Left lobe of liver (tissue), 2 donors: ENCODE data around the gene CAPN2. TPM values are rescaled to one million over a fixed set of nuclear protein-coding genes. Genes with fewer than 3 reads are reported as not detected.
A peak's percentile ranks its signal among the peaks of the same experiment; 100 is the strongest.
"Not testable (repeated sequence)": the region's sequence is repeated elsewhere in the genome, so short reads cannot be mapped to it uniquely, and the experiment has no call there.

Source experiments
- ATAC-seq: fragments of 200-7000 bp; cut with Tn5 transposase; one replicate; pipeline ENCODE4 v1.9.1; 2020; ENCODE audit warnings: mild to moderate bottlenecking, moderate library complexity
- DNase-seq: peaks from one replicate; pipeline ENCODE4 v3.0.0-alpha.2; 2020; ENCODE audit warnings: low spot score
- total RNA-seq: library from RNA; stranded (reverse); gene quantifications from one replicate; pipeline ENCODE4 v1.2.1, GENCODE V29; 2021
- donor health status: DM: no; HTN: no; CAD: no; lungs with moderate emphysema.
- donor health status: DM: no; HTN: yes; CAD: no.

The CAPN2 gene
- total RNA-seq, 1 donor from 2014 or later, result 25.1 TPM

DNA sequence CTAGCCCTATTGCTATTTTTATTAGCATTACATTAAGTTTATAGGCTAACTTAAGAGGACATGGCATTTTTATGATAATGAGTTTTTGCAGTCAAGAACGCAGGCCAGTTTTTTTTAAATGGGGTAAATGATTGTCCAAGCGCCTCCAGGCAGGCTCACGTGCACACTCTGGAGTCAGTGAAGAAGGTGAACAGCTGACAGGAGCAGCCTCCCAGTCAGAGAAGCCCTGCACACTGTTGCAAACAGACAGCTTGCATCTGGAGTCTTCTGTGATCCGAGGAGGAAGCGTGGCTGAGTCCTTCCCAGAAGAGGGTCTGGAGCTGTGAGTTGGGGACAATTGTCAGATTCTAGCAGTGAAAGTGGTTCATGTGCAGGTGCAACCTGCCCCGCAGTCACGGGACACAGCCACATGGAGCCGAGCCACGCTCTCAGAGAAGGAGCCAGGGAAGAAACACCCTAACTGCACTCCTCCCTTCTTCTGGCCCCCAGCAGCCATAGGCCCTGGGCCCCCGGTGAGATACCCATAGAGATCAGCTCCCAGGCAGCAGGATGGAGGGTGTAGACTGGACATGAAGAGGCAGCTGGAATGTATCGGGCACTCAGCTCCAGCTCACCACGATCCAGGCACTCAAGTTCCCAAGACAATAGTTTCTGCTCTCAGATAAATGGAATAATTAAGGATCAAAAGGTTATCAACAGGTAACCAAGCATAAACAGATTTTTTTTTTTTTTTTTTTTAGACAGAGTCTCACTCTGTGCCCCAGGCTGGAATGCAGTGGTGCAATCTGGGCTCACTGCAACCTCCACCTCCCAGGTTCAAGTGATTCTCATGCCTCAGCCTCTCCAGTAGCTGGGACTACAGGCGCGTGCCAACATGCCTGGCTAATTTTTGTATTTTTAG, 26.4 kb downstream of the CAPN2 start:
- DNase-seq (no peak), ATAC-seq (peak; percentile 25)

DNA sequence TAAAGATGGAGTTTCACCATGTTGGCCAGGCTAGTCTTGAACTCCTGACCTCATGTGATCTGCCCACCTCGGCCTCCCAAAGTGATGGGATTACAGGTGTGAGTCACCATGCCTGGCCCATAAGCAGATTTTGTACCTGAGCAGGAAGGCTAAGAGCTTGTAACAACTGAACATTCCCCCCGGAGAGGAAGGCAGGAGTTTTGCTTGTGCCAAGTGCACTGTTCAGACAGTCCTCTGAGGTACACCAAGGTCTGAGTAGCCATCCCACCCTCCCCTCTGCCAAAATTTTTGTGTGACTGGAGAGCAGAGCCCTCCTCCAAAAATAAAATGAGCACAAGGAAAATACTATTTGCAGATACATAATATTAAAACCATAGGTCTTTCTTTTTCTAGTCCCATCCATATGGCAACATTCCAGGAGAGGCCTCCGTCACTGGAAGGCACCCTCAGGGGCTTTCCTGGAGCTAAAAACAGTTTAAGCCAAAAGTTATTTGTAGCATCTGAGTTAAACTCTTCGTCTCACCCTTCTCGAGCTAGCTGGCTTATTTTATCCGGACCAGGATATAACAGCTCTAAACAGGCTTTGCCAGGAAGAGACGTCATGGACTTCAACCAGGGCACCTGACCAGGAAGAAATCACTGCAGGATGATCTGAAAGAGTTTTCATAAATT, 27.2 kb downstream of the CAPN2 start:
- DNase-seq, result no peak
- no peak for ATAC-seq

DNA sequence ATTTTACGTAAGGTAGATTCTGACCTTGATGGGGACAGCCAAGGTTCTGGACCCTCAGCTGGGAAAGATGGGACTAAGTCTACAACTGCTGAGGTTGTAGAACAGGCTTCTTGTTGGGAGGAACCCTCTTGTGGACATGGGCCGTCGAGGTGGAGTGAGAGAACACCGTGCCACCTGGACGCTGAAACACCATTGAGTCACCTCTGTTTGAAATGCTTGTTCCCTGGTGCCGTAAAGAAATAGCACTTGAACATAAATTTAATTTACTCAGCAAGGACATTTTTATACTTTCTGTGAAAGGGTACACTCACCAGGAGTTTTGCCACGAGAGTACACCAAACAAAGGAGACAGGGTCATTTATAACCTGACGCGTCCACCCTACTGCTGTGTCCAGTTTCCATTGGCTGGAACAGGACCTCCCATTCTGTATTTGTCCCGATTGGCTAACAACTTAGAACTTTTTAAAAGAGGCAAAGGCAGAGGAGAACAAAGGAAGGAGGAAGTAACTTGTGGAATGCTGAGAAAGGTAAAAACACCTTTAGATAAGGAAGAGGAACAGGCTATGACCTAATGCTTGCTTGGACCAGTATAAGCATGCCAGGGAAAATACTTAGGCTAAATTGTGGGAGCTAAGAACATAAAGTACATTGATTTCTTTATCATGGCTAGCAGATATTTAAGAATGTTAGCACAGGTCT, 27.8 kb downstream of the CAPN2 start:
- DNase-seq, ATAC-seq: not testable (repeated sequence)

DNA sequence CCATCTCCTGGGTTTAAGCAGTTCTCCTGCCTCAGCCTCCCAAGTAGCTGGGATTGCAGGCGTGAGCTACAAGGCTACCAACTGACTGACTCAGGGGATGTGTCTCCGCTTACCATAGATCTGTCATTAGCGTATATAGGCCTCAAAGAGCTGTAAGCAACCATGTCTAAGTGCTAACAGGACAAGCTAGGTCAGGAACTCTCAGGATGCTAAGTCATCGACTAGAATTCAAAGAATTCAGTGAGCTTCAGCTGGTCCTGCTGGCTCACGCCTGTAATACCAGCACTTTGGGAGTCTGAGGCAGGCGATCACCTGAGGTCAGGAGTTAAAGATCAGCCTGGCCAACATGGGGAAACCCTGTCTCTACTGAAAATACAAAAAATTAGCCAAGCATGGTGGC, 29.5 kb downstream of the CAPN2 start:
- ATAC-seq, result no peak
- no peak for DNase-seq

DNA sequence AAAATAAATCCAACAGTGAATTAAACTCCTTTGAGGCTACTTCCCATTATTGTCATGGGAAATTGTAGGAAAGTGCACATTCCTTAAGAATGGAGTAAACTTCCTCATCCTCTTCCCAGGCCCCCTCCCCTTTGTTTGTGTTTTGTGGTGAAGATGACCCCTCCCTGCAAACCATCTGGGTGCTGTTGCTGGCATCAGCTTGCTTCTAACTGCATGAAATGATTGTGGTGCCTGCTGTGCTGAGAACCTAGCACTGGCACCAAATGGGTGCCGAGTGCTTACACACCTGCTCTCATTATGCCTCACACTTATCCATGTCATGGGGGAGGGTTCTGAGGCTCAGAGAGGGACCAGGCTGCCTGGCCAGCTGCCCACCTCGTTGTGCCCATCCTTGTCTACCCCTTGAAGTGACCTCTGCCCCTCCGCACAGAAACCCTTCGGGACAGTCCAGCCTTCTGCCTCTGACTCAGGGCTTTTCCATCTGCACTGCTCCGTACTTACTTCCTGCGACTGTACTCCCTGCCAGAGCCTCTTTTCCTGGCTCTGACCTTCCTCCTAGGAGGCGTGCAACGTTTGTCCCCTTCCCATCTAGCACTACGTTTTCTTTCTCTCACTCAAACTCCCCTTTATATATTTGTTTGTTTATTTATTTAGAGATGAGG, 30.6 kb downstream of the CAPN2 start:
- no peak for DNase-seq
- ATAC-seq, result no peak

DNA sequence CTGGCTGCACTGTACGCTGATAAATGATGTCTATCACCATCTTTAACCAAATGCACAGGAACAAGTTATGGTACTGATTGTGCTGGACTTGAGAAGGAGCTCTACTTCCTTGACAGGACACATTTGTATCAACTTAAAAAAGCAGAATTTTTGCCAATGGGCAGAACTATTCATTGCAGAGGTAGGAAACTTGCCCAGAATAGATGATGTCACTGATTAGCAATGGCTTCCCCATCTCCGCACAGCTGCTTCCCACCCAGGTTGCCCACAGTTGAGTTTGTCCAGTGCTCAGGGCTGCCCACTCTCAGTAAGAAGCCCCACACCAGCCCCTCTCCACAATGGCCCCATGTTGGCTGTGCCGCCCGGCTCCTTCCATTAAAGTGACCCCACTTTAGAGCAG, 33.4 kb downstream of the CAPN2 start:
- no peak for DNase-seq
- ATAC-seq, result no peak

DNA sequence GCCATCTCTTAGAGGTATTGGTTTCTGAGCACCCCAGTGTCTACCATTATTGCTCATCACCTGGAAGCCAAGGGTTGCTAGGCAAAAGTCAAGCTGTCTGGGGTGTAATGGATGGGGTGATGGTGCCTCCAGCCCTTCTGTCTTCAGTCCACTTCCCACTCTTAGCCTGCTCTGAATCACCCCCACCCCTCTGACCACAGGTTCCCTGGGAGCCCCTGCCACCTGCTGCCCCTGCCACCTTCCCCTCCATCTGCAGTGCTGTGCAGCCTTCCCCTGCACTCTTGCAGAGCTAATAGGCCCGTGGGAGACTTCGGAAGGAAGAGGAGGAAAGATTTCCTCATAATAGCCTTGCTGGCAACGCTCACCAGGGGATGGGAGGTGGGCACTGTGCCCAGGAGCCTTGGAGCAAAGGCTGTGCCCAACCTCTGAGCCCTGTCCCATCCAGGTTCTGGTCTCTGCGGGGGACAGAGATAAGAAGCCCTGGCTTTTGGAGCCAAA, 35.5 kb downstream of the CAPN2 start:
- ATAC-seq (peak; percentile 33), DNase-seq (peak; percentile 49)

DNA sequence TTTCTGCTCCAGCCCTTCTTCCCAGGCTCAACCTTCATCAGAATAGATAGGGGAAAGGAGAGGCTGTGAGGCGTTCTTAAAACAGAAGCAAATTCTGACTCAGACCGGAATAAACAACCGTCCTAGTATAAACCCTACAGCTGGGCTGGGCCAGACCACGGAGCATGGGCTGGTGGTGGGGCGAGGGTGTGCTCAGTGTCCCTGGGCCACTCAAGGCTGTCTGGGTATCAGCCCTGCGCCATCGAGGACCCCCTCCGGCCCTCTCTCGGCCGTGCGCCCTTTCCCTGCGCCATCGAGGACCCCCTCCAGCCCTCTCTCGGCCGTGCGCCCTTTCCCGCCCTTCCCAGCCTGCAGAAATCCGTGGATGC, 36.0 kb downstream of the CAPN2 start:
- DNase-seq (no peak), ATAC-seq (peak; percentile 14)

DNA sequence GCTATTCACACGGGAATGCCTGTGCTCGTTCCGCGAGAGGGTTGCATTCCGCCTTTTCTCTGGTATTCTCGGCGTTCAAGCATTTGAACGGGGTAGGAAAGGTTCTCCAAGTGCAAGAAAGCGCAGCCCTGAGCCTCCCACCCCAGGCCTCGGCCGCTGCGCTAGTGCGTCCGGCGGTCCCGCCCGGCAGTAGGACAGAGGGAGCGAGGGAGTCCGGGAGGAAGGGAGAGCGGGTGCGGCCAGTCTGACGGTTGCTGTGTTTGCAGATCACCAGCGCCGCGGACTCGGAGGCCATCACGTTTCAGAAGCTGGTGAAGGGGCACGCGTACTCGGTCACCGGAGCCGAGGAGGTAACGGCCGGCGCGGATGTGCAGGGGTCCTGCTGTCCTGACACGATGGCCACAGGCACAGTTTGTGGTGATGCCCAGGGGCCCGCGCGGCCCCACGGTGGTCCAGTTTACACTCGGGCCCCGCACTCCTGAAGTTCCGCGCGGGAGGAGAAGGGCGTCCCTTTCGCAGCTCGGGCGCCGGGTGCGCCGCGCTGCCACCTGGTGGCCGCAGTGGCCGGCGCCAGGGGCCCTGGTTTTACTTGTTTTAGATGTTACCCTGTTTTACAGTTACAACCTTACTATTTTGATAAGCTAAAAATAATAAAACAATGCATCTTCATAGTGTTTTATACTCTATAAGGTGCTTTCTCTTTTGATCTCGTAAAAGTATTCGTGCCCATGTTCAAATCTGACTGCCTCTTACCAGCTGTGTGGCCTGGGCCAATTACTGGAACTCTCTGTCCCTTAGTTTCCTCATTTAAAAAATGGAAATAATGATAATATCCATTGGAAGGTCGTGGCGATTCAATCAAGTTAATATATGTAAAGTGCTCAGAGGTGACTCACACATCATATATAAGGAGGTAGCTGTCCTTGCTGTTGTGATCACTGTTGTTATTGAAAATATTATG, 36.7 kb downstream of the CAPN2 start:
- ATAC-seq (peak; percentile 95), DNase-seq (peak; percentile 71)

DNA sequence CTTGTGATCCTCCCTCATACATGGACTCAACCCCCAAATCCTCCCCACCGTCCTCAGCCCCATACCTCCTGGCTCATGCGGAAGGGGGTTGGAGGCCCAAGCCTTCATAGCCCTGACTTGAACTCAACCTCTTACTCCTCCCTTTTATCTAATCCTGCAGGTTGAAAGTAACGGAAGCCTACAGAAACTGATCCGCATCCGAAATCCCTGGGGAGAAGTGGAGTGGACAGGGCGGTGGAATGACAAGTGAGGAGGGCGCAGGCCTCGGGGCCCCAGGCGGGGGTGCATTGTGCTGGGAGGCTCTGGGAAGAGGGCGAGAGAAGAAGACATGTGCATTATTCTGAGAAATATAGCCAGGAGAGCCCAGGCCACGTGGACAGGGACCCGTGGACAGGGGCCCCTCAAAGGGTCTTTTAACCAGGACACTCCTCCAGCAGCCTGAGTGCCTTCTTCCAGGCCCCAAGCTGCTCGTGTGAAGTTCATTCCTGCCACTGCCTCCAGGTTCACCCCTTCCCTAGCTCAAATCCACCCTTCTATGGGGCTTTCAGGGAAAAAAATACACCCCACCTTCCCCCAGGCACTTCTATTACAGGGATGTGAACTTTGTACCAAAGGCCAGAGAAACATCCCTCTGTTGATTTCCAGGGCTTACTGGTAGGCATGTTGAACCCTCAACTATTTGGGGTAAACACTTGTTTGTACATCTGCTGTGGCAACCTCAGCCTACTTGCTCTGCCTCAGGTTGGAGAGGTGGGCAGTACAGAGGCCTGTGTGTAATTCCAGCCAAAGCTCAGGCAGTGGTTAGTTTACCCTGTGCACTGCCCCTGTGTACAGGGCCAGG, 38.6 kb downstream of the CAPN2 start:
- peak; percentile 7 for ATAC-seq
- DNase-seq, result no peak

DNA sequence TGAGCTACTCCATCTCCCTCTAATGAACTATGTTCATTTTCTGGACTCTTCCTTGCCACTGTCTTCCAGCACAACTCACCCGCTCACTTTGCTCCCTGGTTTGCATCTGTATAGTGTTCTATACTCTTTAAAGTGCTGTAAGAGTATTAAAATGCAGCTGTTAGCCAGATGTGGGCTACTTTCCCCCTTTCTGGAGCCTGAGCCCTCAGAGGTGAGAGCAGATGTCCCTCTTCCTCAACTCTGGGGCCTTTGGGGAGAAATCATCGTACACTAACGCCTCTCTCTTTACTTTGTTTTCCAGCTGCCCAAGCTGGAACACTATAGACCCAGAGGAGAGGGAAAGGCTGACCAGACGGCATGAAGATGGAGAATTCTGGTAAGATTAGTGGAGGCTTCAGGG, 39.4 kb downstream of the CAPN2 start:
- DNase-seq (no peak), ATAC-seq (no peak)

DNA sequence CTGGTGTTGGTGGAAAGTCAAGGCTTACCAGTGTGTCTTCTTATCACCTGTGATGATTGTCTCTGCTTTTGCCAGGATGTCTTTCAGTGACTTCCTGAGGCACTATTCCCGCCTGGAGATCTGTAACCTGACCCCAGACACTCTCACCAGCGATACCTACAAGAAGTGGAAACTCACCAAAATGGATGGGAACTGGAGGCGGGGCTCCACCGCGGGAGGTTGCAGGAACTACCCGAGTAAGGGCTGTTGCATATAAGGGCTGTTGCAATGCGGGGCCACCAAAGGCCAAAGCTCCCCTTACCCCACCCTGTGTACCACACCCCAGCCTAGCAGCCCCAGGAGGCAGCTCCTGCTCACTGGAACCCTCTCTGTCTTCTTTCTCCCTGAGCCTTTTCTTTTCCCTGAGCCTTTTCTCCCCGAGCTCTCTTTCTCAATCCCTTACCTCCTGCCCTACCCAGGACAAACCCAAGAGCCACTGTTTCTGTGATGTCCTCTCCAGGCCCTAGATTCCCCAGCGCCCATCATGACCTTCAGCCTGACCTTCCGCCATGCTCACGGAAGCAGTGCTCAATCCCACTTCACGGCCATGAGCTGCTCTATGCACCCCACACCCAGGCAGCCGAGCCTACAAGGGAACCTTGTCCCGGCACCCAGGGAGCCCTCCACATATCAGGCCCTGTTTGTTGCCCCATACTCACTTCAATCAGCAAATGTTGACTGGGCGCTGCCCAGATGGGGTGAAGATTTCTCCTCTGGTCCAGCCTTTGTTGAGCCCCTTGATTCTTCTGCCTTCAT, 40.6 kb downstream of the CAPN2 start:
- DNase-seq (no peak), ATAC-seq (no peak)

DNA sequence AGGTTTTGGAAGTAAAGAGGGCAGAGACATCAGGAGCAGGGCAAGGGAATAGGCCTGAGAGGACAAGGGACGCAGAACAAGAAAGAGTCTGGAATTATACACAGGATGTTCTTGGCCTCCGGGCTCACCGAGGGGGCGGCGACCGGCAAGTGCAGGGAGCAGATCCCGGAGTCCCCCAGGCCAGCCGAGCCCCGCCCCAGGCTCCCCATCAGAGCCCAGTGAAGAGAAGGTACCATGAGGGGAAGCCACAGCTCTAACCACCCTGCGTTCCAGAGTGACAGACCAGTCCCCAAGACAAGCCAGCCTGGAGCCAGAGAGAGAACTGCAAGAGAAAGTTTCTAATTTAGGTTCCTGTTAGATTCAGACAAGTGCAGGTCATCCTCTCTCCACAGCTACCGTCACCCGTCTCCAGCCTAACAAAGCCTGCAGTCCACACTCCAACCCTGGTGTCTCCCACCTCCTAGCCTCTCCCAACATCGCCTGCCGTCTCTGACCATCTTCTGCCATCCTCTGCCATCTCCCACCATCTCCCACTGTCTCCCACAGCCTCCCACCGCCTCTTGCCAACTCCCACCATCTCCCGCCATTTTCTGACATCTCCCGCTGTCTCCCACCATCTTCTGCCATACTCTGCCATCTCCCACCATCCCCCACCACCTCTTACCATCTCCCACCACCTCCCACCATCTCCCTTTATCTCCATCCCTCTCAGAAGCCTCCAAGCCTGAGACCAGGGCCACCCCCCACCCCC, 42.5 kb downstream of the CAPN2 start:
- DNase-seq (no peak), ATAC-seq (no peak)

DNA sequence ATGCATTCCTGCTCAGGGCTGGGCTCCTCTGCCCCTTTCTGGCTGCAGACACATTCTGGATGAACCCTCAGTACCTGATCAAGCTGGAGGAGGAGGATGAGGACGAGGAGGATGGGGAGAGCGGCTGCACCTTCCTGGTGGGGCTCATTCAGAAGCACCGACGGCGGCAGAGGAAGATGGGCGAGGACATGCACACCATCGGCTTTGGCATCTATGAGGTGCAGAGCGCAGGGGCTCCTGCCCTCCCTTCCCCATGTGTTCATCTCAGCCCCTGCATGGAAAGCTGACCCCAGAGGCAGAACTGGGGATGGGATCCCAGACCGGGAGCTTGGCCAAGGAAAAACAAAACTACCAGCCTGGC, 43.1 kb downstream of the CAPN2 start:
- DNase-seq, result no peak
- no peak for ATAC-seq

DNA sequence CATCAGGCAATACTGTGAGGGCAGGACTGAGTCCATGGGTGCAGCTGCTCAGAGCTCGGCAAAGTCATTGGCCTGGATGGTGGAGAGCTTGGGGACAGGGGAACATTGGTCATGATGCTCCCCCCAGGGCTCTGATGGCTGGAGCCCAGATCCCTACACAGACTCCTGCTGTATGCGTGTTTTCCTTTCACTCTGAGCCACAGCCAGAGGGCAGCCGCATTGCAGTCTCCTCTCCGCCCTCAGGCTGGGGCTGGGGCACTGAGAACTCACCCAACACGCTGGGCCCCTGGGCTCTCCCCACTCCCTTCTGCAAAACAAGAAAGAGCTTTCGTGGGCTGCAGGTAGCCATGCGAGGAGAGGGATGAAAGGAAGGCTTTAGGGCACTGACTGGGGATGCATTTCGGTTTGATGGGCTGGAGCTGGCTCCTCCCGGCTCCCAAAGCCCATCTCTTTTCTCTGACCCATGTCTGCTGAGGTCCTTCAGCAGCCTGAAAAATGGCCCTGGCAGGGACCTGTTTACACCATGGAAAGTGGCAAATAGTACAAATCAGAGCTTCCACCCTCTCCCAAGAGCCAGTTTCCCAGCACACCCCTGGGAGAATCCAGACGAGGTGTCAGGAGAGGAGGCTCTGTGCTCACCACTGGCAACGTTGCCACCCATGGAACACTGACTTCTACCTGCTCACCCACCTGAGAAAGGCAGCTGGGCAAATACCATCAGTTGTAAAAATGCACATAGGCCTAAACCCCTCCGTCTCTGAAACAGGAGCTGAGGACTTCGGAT, 43.8 kb downstream of the CAPN2 start:
- ATAC-seq (no peak), DNase-seq (no peak)

DNA sequence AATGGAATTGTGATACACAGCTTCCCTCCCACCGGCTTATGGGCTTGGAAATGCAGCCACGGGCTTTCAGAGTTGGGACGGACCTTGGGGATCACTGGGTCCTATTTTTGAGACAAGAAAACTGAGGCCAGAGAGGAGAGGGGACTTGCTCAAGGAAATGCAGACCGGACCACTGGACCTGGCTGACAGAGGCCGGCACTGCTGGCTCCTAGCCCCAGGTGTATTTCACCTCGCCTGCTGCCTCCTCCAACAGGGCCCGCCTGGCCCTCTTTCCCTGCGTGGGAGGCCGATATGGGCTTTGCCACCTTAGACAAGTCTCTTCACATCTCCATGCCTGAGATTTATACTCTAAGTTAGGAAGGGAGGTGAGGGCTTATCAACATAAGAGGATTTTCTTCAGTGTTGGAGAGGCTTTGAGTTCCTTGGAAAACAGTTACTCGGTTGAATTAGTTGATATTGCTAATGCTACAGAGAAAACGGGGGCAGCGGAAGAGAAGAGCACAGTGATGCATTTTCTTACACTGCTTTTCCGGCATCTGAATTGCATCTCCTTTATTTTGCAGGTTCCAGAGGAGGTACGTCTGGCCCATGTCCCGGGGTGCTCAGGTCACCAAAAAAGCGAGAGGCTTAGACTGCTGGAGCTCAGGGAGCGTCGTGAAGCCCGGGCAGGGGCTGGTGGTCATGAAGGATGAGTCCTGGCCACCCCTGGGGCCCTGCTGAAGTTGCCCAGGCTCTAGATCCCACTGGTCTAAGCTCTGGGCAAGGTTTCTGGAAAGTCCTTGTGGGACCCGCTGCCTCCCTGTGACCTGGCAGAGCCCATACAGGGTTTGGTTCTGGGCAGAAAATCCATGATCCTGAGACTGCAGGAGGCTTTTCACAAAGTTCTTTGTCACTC, 44.7 kb downstream of the CAPN2 start:
- ATAC-seq (no peak), DNase-seq (no peak)
